WI38 (cell line): ENCODE data around the gene FOXP3.

ENCODE experiments used
- H3K4me3 ChIP-seq: 2 replicates; pipeline ENCODE4 v1.5.1; 2011; ENCODE audit warnings: low read depth, mild to moderate bottlenecking, control low read depth, low read length
- CTCF ChIP-seq: IDR thresholded peaks from 2 replicates; pipeline ENCODE4 v1.5.1; 2012; ENCODE audit warnings: low read depth, mild to moderate bottlenecking, control low read depth, low read length

Gene FOXP3

GRCh38 chrX:49230500-49231232 is 33.8 kb downstream of the FOXP3 start:
- no peak for TF ChIP-seq CTCF
- H3K4me3 ChIP-seq: no peak overlapping the region

- no peak overlapping the region for H3K4me3 ChIP-seq
- no peak for TF ChIP-seq CTCF
These were observed 36.3 kb downstream of the FOXP3 start for GRCh38 chrX:49228185-49228584.

- no peak for TF ChIP-seq CTCF
- no peak overlapping the region for H3K4me3 ChIP-seq
These were observed 36.8 kb downstream of the FOXP3 start for GRCh38 chrX:49227726-49228125.

- no peak for TF ChIP-seq CTCF
- H3K4me3 ChIP-seq: no peak overlapping the region
These were observed 37.6 kb downstream of the FOXP3 start for GRCh38 chrX:49226946-49227345.

- no peak overlapping the region for H3K4me3 ChIP-seq
These were observed 38.7 kb downstream of the FOXP3 start for GRCh38 chrX:49225858-49226257.

GRCh38 chrX:49221868-49222267 is 42.6 kb downstream of the FOXP3 start:
- TF ChIP-seq CTCF: no peak
- no peak overlapping the region for H3K4me3 ChIP-seq

More at GRCh38 chrX:49225858-49226257, 38.7 kb downstream of the FOXP3 start:
- no peak for TF ChIP-seq CTCF

GRCh38 chrX:49220100-49220499 is 44.4 kb downstream of the FOXP3 start:
- no peak overlapping the region for H3K4me3 ChIP-seq
- no peak for TF ChIP-seq CTCF
